Kidney epithelial cell (primary cell): ENCODE results near the gene WTIP. TPM values are rescaled to one million over a fixed set of nuclear protein-coding genes. Genes with fewer than 3 reads are reported as not detected.

Experiments
- DNase-seq: peaks from one replicate; pipeline ENCODE4 v3.0.0-alpha.2; 2010; ENCODE audit warnings: low read depth
- H3K27me3 ChIP-seq: 2 replicates; pipeline ENCODE4 v1.6.0; 2011; ENCODE audit warnings: low read length; ENCODE audit not compliant: control insufficient read depth, insufficient read depth
- H3K36me3 ChIP-seq: 2 replicates; pipeline ENCODE4 v1.5.1; 2011; ENCODE audit warnings: low read length; ENCODE audit not compliant: control insufficient read depth, insufficient read depth
- H3K4me3 ChIP-seq: 2 replicates; pipeline ENCODE4 v1.5.1; 2011; ENCODE audit warnings: low read depth, mild to moderate bottlenecking, control low read depth, low read length
- total RNA-seq: library from RNA; depleted of rRNA; stranded (reverse); fragments of >200 nt; gene quantifications from 2 replicates; pipeline ENCODE4 v1.2.3, GENCODE V29; 2015
- TF ChIP-seq, protein P1 (sequence below): IDR thresholded peaks from 2 replicates; pipeline ENCODE4 v1.5.1; 2011; ENCODE audit warnings: mild to moderate bottlenecking, moderate library complexity, low read length, control low read depth, inconsistent platforms; ENCODE audit not compliant: insufficient read depth, poor library complexity, severe bottlenecking

Gene WTIP
- total RNA-seq, 1 donor from 2014 or later = 33.4 TPM

DNA sequence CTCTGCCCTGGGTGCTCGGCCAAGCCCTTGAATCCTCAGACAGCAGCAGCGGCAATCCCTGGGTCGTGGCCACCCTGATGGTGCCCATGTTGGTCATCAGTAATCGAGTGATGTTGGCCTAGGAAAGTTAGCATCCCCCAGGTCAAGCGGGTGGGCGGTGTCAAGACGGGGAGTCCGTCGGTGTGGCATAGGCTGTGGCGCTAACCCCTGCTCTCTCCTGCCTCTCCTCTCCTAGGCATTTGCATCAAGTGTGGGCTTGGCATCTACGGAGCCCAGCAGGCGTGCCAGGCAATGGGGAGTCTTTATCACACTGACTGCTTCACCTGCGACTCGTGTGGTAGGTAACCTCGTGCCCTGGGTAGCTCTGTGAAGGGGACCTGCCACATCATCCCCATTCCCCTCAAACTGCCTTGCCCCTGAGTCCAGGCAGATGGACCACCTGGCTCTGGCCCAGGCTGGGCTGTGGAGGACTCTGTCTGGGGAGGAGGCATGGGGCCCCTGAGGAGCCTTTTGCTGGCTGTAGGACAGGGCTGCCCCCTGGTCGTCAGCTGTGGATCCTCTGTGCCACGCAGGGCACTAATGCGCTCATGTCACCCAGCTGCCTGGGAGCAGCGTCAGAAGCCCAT, 8.7 kb downstream of the WTIP start:
- H3K36me3 ChIP-seq = no peaks in the 10 kb centered on the region
- H3K27me3 ChIP-seq = no peaks in the 10 kb centered on the region
- TF ChIP-seq, protein P1, sequence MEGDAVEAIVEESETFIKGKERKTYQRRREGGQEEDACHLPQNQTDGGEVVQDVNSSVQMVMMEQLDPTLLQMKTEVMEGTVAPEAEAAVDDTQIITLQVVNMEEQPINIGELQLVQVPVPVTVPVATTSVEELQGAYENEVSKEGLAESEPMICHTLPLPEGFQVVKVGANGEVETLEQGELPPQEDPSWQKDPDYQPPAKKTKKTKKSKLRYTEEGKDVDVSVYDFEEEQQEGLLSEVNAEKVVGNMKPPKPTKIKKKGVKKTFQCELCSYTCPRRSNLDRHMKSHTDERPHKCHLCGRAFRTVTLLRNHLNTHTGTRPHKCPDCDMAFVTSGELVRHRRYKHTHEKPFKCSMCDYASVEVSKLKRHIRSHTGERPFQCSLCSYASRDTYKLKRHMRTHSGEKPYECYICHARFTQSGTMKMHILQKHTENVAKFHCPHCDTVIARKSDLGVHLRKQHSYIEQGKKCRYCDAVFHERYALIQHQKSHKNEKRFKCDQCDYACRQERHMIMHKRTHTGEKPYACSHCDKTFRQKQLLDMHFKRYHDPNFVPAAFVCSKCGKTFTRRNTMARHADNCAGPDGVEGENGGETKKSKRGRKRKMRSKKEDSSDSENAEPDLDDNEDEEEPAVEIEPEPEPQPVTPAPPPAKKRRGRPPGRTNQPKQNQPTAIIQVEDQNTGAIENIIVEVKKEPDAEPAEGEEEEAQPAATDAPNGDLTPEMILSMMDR = no peak
- no peak overlapping the region for H3K4me3 ChIP-seq
- DNase-seq = no peak

DNA sequence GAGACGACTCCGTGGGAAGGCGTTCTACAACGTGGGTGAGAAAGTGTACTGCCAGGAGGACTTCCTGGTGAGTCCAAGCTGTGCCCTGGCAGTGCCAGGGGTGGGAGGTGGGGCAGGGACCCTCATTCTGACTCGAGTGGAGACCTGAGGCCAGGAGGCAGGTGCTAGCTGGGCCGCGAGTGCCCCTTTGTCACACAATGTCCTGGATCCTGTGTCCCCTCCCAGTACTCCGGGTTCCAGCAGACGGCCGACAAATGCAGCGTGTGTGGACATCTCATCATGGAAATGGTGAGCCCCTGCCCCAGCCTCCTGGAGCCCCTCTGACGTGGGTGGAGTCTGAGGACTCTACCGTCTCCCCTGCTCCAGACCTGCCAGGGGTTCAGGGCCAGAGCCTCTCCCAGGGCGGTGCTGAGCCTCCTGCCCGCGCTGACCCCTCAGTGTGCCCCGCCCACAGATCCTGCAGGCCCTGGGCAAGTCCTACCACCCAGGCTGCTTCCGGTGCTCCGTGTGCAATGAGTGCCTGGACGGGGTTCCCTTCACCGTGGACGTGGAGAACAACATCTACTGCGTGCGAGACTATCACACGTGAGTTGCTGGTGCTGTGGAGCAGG, 11.6 kb downstream of the WTIP start:
- no peaks in the 10 kb centered on the region for H3K27me3 ChIP-seq
- no peak overlapping the region for H3K4me3 ChIP-seq
- DNase-seq = no peak
- TF ChIP-seq, protein P1 = no peak
- no peaks in the 10 kb centered on the region for H3K36me3 ChIP-seq

DNA sequence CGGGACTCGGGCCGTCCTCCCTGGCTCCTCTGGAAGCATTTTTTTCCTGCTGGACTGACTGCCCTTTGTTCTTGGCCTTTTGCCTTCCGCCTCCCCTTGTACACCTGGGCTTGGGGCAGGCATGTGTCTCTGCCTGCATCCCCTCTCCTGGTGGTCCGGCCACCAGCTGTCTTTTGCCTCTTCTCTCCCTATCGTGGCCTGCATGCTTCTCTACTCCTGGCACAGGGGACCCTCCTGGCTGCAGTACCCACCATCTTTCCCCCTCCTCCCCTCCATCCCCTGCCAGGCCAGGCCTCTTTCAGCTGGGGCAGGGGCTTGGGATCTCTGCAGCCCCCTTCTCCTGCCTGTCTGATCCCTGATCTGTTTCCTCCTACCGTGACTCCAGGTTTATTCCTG, 12.1 kb downstream of the WTIP start:
- TF ChIP-seq, protein P1 = no peak
- no peaks in the 10 kb centered on the region for H3K36me3 ChIP-seq
- no peak for DNase-seq
- H3K4me3 ChIP-seq = no peak overlapping the region
- H3K27me3 ChIP-seq = no peaks in the 10 kb centered on the region

DNA sequence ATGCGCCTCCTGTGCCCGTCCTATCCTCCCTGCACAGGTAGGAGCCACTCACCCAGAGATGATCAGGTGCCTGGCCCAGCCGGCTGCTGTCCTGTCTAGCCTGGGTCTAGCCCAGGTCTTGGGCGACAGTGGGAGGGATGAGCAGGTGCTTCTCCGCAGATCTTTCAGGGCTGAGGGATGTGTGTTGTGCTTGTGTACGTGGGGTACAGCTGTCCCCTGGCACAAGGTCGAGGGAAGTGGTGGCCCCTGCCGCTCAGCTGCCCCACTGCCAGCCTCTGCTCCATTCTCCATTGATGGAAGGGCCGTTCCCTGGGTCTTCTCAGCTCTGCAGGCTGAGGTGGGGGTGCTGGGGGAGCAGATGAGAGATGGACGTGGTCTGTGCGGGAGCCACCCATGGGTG, 13.0 kb downstream of the WTIP start:
- H3K27me3 ChIP-seq = no peaks in the 10 kb centered on the region
- H3K36me3 ChIP-seq = no peaks in the 10 kb centered on the region
- no peak for DNase-seq
- no peak overlapping the region for H3K4me3 ChIP-seq
- TF ChIP-seq, protein P1 = no peak

DNA sequence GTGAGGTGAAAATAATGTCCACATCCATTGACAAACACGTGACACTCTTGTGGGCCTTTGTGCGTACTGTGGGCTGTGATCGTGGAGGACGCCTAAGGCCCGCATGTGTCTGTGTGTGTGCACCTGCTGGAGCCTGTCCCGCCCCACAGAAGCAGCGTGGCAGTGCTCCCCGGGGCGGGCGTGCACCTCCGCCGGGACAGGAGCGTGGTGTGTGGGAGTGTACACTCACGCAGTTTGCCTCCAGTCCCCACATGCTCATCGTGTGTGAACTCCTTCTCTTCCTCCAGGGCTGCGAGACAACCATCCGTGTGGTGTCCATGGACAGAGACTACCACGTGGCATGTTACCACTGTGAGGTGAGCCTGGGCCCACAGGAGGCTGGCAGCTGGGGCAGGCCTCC, 13.9 kb downstream of the WTIP start:
- DNase-seq = no peak
- H3K36me3 ChIP-seq = no peaks in the 10 kb centered on the region
- no peak overlapping the region for H3K4me3 ChIP-seq
- TF ChIP-seq, protein P1 = no peak
- no peaks in the 10 kb centered on the region for H3K27me3 ChIP-seq
